ENCODE results near the gene HCAR2. TPM values are rescaled to one million over a fixed set of nuclear protein-coding genes. Genes with fewer than 3 reads are reported as not detected.

HCAR2 gene
- total and polyA plus RNA-seq, 2 of the 13 experiments (the other 11 are each of a cell fraction or from before 2014, with no cell fraction given) = 0.09 to 5.6 TPM

- TF ChIP-seq ZBTB40 (IDR thresholded peaks at IDR 0.05) (no peak), ZBTB40 (CRISPR knock-in tag; IDR thresholded peaks at IDR 0.05) (no peak), ZUFSP (CRISPR knock-in tag; IDR thresholded peaks at IDR 0.05; ENCODE audit: borderline replicate concordance) (no peak), SSRP1 (CRISPR knock-in tag; IDR thresholded peaks at IDR 0.05) (no peak), FOXM1 (CRISPR knock-in tag; IDR thresholded peaks at IDR 0.05) (no peak), PBX3 (CRISPR knock-in tag; IDR thresholded peaks at IDR 0.05; ENCODE audit: borderline replicate concordance) (no peak), ZBTB20 (CRISPR knock-in tag; IDR thresholded peaks at IDR 0.05; ENCODE audit: borderline replicate concordance, low read depth) (no peak), CHD4 (IDR thresholded peaks at IDR 0.05; ENCODE audit: borderline replicate concordance, low read length) (no peak), ZMYM2 (CRISPR knock-in tag; IDR thresholded peaks at IDR 0.05) (no peak), ATM (IDR thresholded peaks at IDR 0.05; ENCODE audit: borderline replicate concordance) (no peak), ZBTB38 (CRISPR knock-in tag; IDR thresholded peaks at IDR 0.05) (peak; percentile 19; the same call in 1 of the 2 replicates), GFI1 (CRISPR knock-in tag; IDR thresholded peaks at IDR 0.05; ENCODE audit: borderline replicate concordance) (no peak), ZNF619 (CRISPR knock-in tag; IDR thresholded peaks at IDR 0.05) (no peak), CBFB (CRISPR knock-in tag; IDR thresholded peaks at IDR 0.05) (no peak), MTERF4 (CRISPR knock-in tag; IDR thresholded peaks at IDR 0.05) (no peak), ZNF766 (CRISPR knock-in tag; IDR thresholded peaks at IDR 0.05; ENCODE audit: borderline replicate concordance) (no peak)
Observed at GRCh38 chr12:122730215-122731014, 27.3 kb upstream of the HCAR2 start, which contains the start of gene HCAR1 (continued).
